ENCODE results near the gene ZNF800. TPM values are rescaled to one million over a fixed set of nuclear protein-coding genes. Genes with fewer than 3 reads are reported as not detected.

ZNF800 gene
- total RNA-seq, 4 donors from 2014 or later, result 27.1 to 61.6 (median 36.2) TPM

DNA sequence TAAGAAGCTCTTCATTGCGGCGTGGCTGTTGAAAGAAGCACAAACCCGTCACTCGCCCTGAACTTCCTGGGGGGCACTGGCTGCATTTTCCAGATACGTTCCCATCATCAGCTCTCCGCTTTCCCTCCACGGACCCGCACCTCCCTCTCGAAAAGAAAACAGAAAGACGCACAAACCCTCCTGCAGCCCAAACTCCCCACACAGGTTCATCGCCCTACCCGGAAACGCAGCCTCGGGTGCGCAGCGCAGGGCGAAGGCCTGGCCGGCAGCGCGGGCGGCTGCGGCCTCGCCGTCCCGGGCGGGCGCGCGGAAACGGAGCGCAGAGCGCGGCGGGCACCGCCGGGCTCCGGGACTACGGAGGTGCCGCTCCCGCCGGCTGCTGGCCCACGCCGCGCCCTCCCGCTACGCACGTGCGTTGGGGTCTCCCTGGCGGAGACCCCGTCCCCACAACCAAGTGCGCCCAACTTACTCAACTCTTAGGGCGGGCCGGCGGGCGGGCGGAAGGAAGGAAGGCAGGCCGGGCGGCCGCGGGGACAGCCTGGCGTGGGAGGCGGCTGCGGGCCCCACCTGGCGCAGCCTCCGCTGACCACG lies 822 bp downstream of the ZNF800 start:
- peak overlapping the region; percentile 90 to 96 (median 93) for H3K4me3 ChIP-seq (replicated peaks in 1 of 3)
- peaks cover 6 to 21% of the 10 kb centered on the region in 2 donors for H3K4me1 ChIP-seq
- TF ChIP-seq POLR2A (IDR thresholded peaks at IDR 0.05) (no peak), CTCF (IDR thresholded peaks at IDR 0.05) (no peak)
- H3K9me3 ChIP-seq, result no peaks in the 10 kb centered on the region
- intact Hi-C loops (cut with DNase I), result loop anchor here (5.0 kb wide), 1 partner anchor 196 kb away; the partner anchor contains the start of genes ARF5 and GCC1
- peaks cover 0 to 4% of the 10 kb centered on the region in 2 donors for H3K36me3 ChIP-seq
- no peaks in the 10 kb centered on the region for H3K27me3 ChIP-seq
- peak overlapping the region; percentile 87 to 94 (median 91) for H3K27ac ChIP-seq
- peak; percentile 16 to 17 for DNase-seq
- WGBS, 2 donors, result 2% methylated on average over 13 to 19 of the region's 66 CpGs

DNA sequence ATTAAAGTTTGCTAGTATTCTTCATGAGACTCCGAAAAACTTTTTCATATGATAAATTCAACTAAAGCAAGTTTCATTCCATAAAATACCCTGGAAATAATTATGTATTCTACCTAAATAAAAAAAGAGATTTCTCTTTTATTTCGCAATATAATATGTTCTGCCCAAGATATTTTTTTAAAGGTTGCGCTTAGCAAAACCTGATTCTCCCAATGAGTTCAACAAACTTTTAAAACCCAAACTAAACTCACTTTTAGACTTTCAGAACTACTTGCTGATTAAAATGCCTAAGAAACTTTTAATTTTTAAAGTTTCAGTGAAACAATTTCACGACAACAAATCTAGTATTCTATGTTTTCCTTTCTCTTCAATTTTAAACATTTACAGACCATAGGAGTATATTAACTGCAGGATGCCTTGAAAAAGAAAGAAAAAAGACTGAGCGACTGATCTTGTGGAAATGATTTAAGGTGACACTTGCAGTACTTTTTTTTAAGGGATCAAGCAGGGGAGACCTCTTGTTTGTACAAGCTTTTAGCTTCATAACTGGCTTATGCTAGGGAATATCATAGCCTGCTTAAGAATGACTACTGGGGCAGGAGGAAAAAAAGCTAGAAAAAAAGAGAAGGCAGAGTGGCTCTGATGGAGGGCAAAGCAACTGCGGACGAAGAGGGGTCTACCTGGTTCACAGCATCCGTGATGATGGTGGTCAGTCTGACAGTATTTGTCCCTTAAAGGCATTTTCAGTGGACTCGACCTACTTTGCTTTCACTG lies 1.5 kb downstream of the ZNF800 start:
- Histone ChIP-seq H3K36me3 (peaks cover 0 to 4% of the 10 kb centered on the region in 2 donors), H3K4me1 (peaks cover 6 to 21% of the 10 kb centered on the region in 2 donors), H3K27me3 (no peaks in the 10 kb centered on the region), H3K4me3 (replicated peaks in 1 of 3) (peak overlapping the region; percentile 90 to 96 (median 93)), H3K27ac (peak overlapping the region in 1 of 3 donors; percentile 94), H3K9me3 (no peaks in the 10 kb centered on the region)
- TF ChIP-seq POLR2A (IDR thresholded peaks at IDR 0.05) (no peak), CTCF (IDR thresholded peaks at IDR 0.05) (no peak)
- intact Hi-C loops (cut with DNase I), result loop anchor here (5.0 kb wide), 1 partner anchor 196 kb away; the partner anchor contains the start of genes ARF5 and GCC1
- WGBS, 2 donors, result 60 to 61% methylated on average over 9 of the region's 9 CpGs
- no peak for DNase-seq

- no peak for DNase-seq
- Histone ChIP-seq H3K4me1 (peaks cover 6 to 21% of the 10 kb centered on the region in 2 donors), H3K4me3 (replicated peaks in 1 of 3) (no peak overlapping the region), H3K27ac (no peak overlapping the region), H3K36me3 (peaks cover 0 to 4% of the 10 kb centered on the region in 2 donors), H3K9me3 (no peaks in the 10 kb centered on the region), H3K27me3 (no peaks in the 10 kb centered on the region)
- no peak for TF ChIP-seq POLR2A (IDR thresholded peaks at IDR 0.05)
- TF ChIP-seq CTCF (IDR thresholded peaks at IDR 0.05), result no peak
- WGBS, 2 donors, result 92 to 95% methylated on average over 2 of the region's 2 CpGs
- intact Hi-C loops (cut with DNase I), result loop anchor here (5.0 kb wide), 1 partner anchor 197 kb away; the partner anchor contains the start of genes ARF5 and GCC1
Measured at GRCh38 chr7:127390186-127390816, 2.2 kb downstream of the ZNF800 start.

GRCh38 chr7:127389321-127389720 lies 3.2 kb downstream of the ZNF800 start:
- no peaks in the 10 kb centered on the region for H3K9me3 ChIP-seq
- DNase-seq, result no peak
- H3K27ac ChIP-seq, result no peak overlapping the region
- peaks cover 0 to 4% of the 10 kb centered on the region in 2 donors for H3K36me3 ChIP-seq
- no peak overlapping the region for H3K4me3 ChIP-seq (replicated peaks in 1 of 3)
- TF ChIP-seq POLR2A (IDR thresholded peaks at IDR 0.05), result no peak
- no peak for TF ChIP-seq CTCF (IDR thresholded peaks at IDR 0.05)
- intact Hi-C loops (cut with DNase I), result no loop called here
- no peaks in the 10 kb centered on the region for H3K27me3 ChIP-seq
- H3K4me1 ChIP-seq, result peaks cover 6 to 21% of the 10 kb centered on the region in 2 donors
- WGBS, 2 donors, result 97 to 99% methylated on average over 1 of the region's 1 CpG

Data from thyroid gland (tissue), 4 donors.